ENCODE measurements around the gene LHFPL3. TPM values are rescaled to one million over a fixed set of nuclear protein-coding genes. Genes with fewer than 3 reads are reported as not detected.

Gene LHFPL3
- total RNA-seq, 1 experiment from 2014 or later, result not detected

DNA sequence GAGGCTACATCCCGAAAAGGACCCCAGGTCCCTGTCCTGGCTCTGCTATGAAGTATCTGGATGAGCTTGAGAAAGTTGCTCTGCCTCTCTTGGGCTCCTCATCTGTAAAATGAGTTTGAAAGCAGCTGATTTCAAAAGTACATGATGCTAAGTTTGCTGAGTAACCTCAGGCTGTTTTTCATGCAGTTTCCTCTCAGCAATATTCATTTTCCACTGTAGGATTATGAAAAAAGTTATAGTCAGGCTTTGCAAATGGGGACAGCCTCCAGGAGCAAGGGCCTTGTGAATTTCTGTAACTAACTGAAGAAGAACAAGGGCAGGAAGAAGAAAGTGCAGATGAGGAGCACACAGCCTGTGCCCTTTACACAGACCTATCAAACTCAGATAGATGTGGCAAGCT, 518.3 kb downstream of the LHFPL3 start:
- intact Hi-C loops (cut with micrococcal nuclease), result loop anchor here (5.0 to 10.0 kb wide), 2 partner anchors 574 to 1322 kb away; no protein-coding TSS in a partner anchor
- Histone ChIP-seq H3K27ac (ENCODE audit: low read depth, low read length) (no peak overlapping the region), H3K4me2 (ENCODE audit: low read length) (no peak overlapping the region), H3K9me3 (ENCODE audit: control insufficient read depth in 1 of 2, insufficient read depth in 1 of 2, low read depth in 1 of 2, low read length in 2 of 2) (no peaks in the 10 kb centered on the region), H3K9ac (ENCODE audit: low read length) (no peak overlapping the region), H4K20me1 (ENCODE audit: insufficient read depth) (no peaks in the 10 kb centered on the region), H3K9me2 (ENCODE audit: insufficient read depth) (no peaks in the 10 kb centered on the region), H2AFZ (ENCODE audit: low read depth, low read length, poor library complexity, severe bottlenecking) (no peak overlapping the region), H3K79me2 (ENCODE audit: insufficient read depth, low read length) (no peaks in the 10 kb centered on the region), H3K27me3 (ENCODE audit: insufficient read depth, low read length) (peaks cover 42% of the 10 kb centered on the region), H3K4me3 (replicated peaks in 1 of 2; ENCODE audit: low read depth in 1 of 2, low read length in 2 of 2) (no peak overlapping the region), H3K36me3 (ENCODE audit: control insufficient read depth in 1 of 2, insufficient read depth in 2 of 2, low read length in 2 of 2) (no peaks in the 10 kb centered on the region), H3K4me1 (ENCODE audit: control insufficient read depth in 1 of 2, insufficient read depth in 2 of 2, low read length in 2 of 2) (no peaks in the 10 kb centered on the region)
- ChIA-PET CTCF (interaction anchor here (1.5 to 3.1 kb wide), 3 partner anchors 16 to 615 kb away, joined by 6 to 20 read pairs (median 7); no protein-coding TSS in a partner anchor), RAD21 (ENCODE audit: low non-redundant PET in 1 of 2, low total read pairs in 2 of 2, uncharacterized antibody in 2 of 2, unreplicated experiment in 2 of 2) (interaction anchor here in 1 of 2 experiments (2.0 kb wide), 1 partner anchor 203 kb away, joined by 5 read pairs; no protein-coding TSS in a partner anchor), POLR2A (no interaction called here)
- ATAC-seq (no peak), DNase-seq (ENCODE audit: low read depth, low spot score) (no peak)
- no TSS peak for BruUV-seq (replicated peaks)
- TF ChIP-seq MAX (IDR thresholded peaks at IDR 0.05) (no peak), POLR2A (IDR thresholded peaks at IDR 0.05; ENCODE audit: borderline replicate concordance, extremely low read depth, insufficient read depth, insufficient read length) (no peak), REST (IDR thresholded peaks at IDR 0.05; ENCODE audit: low read depth) (no peak), YY1 (IDR thresholded peaks at IDR 0.05; ENCODE audit: extremely low read depth, insufficient replicate concordance, low read depth, low read length) (no peak), ZFX (IDR thresholded peaks at IDR 0.05) (no peak), EZH2phosphoT487 (IDR thresholded peaks at IDR 0.05; ENCODE audit: borderline replicate concordance) (no peak), ELF1 (IDR thresholded peaks at IDR 0.05; ENCODE audit: borderline replicate concordance, low read depth) (no peak), EGR1 (IDR thresholded peaks at IDR 0.05; ENCODE audit: low read depth) (no peak), SIN3A (IDR thresholded peaks at IDR 0.05; ENCODE audit: low read depth) (no peak), SRF (IDR thresholded peaks at IDR 0.05; ENCODE audit: low read depth) (no peak), EZH2 (IDR thresholded peaks at IDR 0.05) (no peak), CTCF (IDR thresholded peaks at IDR 0.05 in 2 of 3, conservative IDR thresholded peaks at IDR 0.05 in 1 of 3; ENCODE audit: borderline replicate concordance in 1 of 3, insufficient read depth in 1 of 3, low read depth in 2 of 3, low read length in 2 of 3) (no peak), ZNF274 (IDR thresholded peaks at IDR 0.05; ENCODE audit: low read depth, low read length) (no peak), RAD21 (IDR thresholded peaks at IDR 0.05; ENCODE audit: low read depth) (no peak), CEBPB (IDR thresholded peaks at IDR 0.05; ENCODE audit: low read depth) (no peak), POLR2AphosphoS5 (IDR thresholded peaks at IDR 0.05; ENCODE audit: low read depth, low read length) (no peak), SP1 (IDR thresholded peaks at IDR 0.05; ENCODE audit: low read depth) (no peak), FOSL1 (IDR thresholded peaks at IDR 0.05; ENCODE audit: low read depth) (no peak)
- TF ChIP-seq, protein P1, sequence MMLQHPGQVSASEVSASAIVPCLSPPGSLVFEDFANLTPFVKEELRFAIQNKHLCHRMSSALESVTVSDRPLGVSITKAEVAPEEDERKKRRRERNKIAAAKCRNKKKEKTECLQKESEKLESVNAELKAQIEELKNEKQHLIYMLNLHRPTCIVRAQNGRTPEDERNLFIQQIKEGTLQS (IDR thresholded peaks at IDR 0.05), result no peak
- TF ChIP-seq, protein P2, sequence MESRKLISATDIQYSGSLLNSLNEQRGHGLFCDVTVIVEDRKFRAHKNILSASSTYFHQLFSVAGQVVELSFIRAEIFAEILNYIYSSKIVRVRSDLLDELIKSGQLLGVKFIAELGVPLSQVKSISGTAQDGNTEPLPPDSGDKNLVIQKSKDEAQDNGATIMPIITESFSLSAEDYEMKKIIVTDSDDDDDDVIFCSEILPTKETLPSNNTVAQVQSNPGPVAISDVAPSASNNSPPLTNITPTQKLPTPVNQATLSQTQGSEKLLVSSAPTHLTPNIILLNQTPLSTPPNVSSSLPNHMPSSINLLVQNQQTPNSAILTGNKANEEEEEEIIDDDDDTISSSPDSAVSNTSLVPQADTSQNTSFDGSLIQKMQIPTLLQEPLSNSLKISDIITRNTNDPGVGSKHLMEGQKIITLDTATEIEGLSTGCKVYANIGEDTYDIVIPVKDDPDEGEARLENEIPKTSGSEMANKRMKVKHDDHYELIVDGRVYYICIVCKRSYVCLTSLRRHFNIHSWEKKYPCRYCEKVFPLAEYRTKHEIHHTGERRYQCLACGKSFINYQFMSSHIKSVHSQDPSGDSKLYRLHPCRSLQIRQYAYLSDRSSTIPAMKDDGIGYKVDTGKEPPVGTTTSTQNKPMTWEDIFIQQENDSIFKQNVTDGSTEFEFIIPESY (IDR thresholded peaks at IDR 0.05; ENCODE audit: extremely low read depth, insufficient replicate concordance, low read length), result no peak
